HepG2 (cell line): ENCODE measurements around the gene DLL1. TPM values are rescaled to one million over a fixed set of nuclear protein-coding genes. Genes with fewer than 3 reads are reported as not detected.
A peak's percentile ranks its signal among the peaks of the same experiment; 100 is the strongest.

Source experiments
- ARNT2 ChIP-seq: sonication (generic); formaldehyde crosslinking; IDR thresholded peaks from 2 replicates; pipeline ENCODE4 v1.8.0; 2022; ENCODE audit warnings: mild to moderate bottlenecking, low read depth, missing genetic modification reagents, moderate library complexity
- CBFB ChIP-seq: sonication (generic); formaldehyde crosslinking; IDR thresholded peaks from 2 replicates; pipeline ENCODE4 v1.4.0; 2020; ENCODE audit warnings: missing genetic modification reagents
- ERF ChIP-seq: IDR thresholded peaks from 2 replicates; pipeline ENCODE4 v1.6.1; 2018; ENCODE audit warnings: missing biosample characterization, missing genetic modification reagents
- FOXK1 ChIP-seq: sonication (generic); formaldehyde crosslinking; IDR thresholded peaks from 2 replicates; pipeline ENCODE4 v1.4.0; 2020; ENCODE audit warnings: low read depth, missing genetic modification reagents, borderline replicate concordance
- GPBP1L1 ChIP-seq: sonication (generic); formaldehyde crosslinking; IDR thresholded peaks from 2 replicates; pipeline ENCODE4 v1.5.0; 2020; ENCODE audit warnings: mild to moderate bottlenecking, missing genetic modification reagents
- HNRNPLL ChIP-seq: fragments of 200-400 bp; formaldehyde crosslinking; IDR thresholded peaks from 2 replicates; pipeline ENCODE4 v1.6.1; 2017; ENCODE audit warnings: mild to moderate bottlenecking, low read depth, low read length; ENCODE audit not compliant: poor library complexity, severe bottlenecking
- KAT7 ChIP-seq: IDR thresholded peaks from 2 replicates; pipeline ENCODE4 v1.6.1; 2018; ENCODE audit warnings: borderline replicate concordance, missing compliant biosample characterization
- MAF1 ChIP-seq: sonication (generic); formaldehyde crosslinking; IDR thresholded peaks from 2 replicates; pipeline ENCODE4 v1.5.0; 2020; ENCODE audit warnings: missing genetic modification reagents, borderline replicate concordance
- MATR3 ChIP-seq: sonication (generic); formaldehyde crosslinking; IDR thresholded peaks from 2 replicates; pipeline ENCODE4 v1.4.0; 2020; ENCODE audit warnings: missing genetic modification reagents
- MTF2 ChIP-seq: sonication (generic); formaldehyde crosslinking; IDR thresholded peaks from 2 replicates; pipeline ENCODE4 v1.5.0; 2020; ENCODE audit warnings: missing genetic modification reagents, borderline replicate concordance
- NFE2 ChIP-seq: sonication (generic); formaldehyde crosslinking; IDR thresholded peaks from 2 replicates; pipeline ENCODE4 v1.4.0; 2020; ENCODE audit warnings: missing genetic modification reagents
- PRPF4 ChIP-seq: fragments of 200-400 bp; formaldehyde crosslinking; IDR thresholded peaks from 2 replicates; pipeline ENCODE4 v1.6.1; 2016; ENCODE audit warnings: low read length, low read depth; ENCODE audit not compliant: poor library complexity, severe bottlenecking
- RFX1 ChIP-seq: fragments of 450-650 bp; IDR thresholded peaks from 2 replicates; pipeline ENCODE4 v1.6.1; 2017
- YEATS2 ChIP-seq: sonication (generic); formaldehyde crosslinking; IDR thresholded peaks from 2 replicates; pipeline ENCODE4 v1.4.0; 2020; ENCODE audit warnings: missing genetic modification reagents, borderline replicate concordance
- ZFX ChIP-seq: sonication (generic); formaldehyde crosslinking; IDR thresholded peaks from 2 replicates; pipeline ENCODE4 v1.4.0; 2020; ENCODE audit warnings: mild to moderate bottlenecking, low read depth, missing genetic modification reagents, moderate library complexity
- ZNF354B ChIP-seq: sonication (generic); formaldehyde crosslinking; IDR thresholded peaks from 2 replicates; pipeline ENCODE4 v1.8.0; 2022; ENCODE audit warnings: mild to moderate bottlenecking, missing genetic modification reagents
- ZNF431 ChIP-seq: sonication (generic); formaldehyde crosslinking; IDR thresholded peaks from 2 replicates; pipeline ENCODE4 v1.9.0; 2022; ENCODE audit warnings: missing genetic modification reagents, low read depth, mild to moderate bottlenecking, borderline replicate concordance
- ZNF564 ChIP-seq: sonication (generic); formaldehyde crosslinking; IDR thresholded peaks from 2 replicates; pipeline ENCODE4 v1.8.1; 2023; ENCODE audit warnings: mild to moderate bottlenecking, missing genetic modification reagents
- ZNF569 ChIP-seq: sonication (generic); formaldehyde crosslinking; IDR thresholded peaks from 2 replicates; pipeline ENCODE4 v1.5.0; 2020; ENCODE audit warnings: mild to moderate bottlenecking, missing genetic modification reagents, moderate library complexity, borderline replicate concordance
- ZNF629 ChIP-seq: sonication (generic); formaldehyde crosslinking; conservative IDR thresholded peaks from 2 replicates; pipeline ENCODE4 v1.5.0; 2020; ENCODE audit warnings: missing genetic modification reagents
- ZNF678 ChIP-seq: sonication (generic); formaldehyde crosslinking; IDR thresholded peaks from 2 replicates; pipeline ENCODE4 v1.4.0; 2020; ENCODE audit warnings: mild to moderate bottlenecking, missing genetic modification reagents
- ZNF746 ChIP-seq: sonication (generic); formaldehyde crosslinking; IDR thresholded peaks from 2 replicates; pipeline ENCODE4 v1.8.0; 2022; ENCODE audit warnings: mild to moderate bottlenecking, missing genetic modification reagents
- ZNF780A ChIP-seq: sonication (generic); formaldehyde crosslinking; IDR thresholded peaks from 2 replicates; pipeline ENCODE4 v1.8.0; 2022; ENCODE audit warnings: mild to moderate bottlenecking, missing genetic modification reagents, moderate library complexity
- ZNF816 ChIP-seq: sonication (generic); formaldehyde crosslinking; IDR thresholded peaks from 2 replicates; pipeline ENCODE4 v1.8.0; 2022; ENCODE audit warnings: missing genetic modification reagents, mild to moderate bottlenecking, borderline replicate concordance
- polyA plus RNA-seq, 8 experiments: library from polyadenylated mRNA; depleted of rRNA in 3 of 8; stranded (reverse) in 7 of 8; unstranded in 1 of 8; fragments of >200 nt; fragmentation: Illumina TruSeq in 4 of 8; extraction: Trizol in 4 of 8; gene quantifications; 2 replicates each; pipeline versions ENCODE4 v1.2.1 to v1.2.3, GENCODE V29; 2011 to 2016; ENCODE audit warnings: low read depth in 4 of 8, missing spikeins in 1 of 8, mixed read lengths in 1 of 8; ENCODE audit not compliant: insufficient read depth in 1 of 8
- total RNA-seq, 5 experiments: library from RNA; depleted of rRNA; stranded (reverse); fragments of >200 nt; fragmentation: Illumina TruSeq; extraction: Trizol; gene quantifications; 2 replicates each; pipeline ENCODE4 v1.2.3, GENCODE V29; 2016; ENCODE audit warnings: low read depth in 1 of 5
- TF ChIP-seq, protein P1 (sequence below): sonication (generic); formaldehyde crosslinking; IDR thresholded peaks from 2 replicates; pipeline ENCODE4 v1.4.0; 2020; ENCODE audit warnings: missing genetic modification reagents, borderline replicate concordance

DLL1 gene
- total and polyA plus RNA-seq, 2 of the 13 experiments (the other 11 are each of a cell fraction or from before 2014, with no cell fraction given) = not detected

GRCh38 chr6:170306324-170307079, 15.6 kb upstream of the DLL1 start, which contains the start of gene FAM120B (continued):
- TF ChIP-seq HNRNPLL (peak; percentile 96), MAF1 (CRISPR knock-in tag) (peak; percentile 51; the same call in 1 of the 2 replicates), ZFX (CRISPR knock-in tag) (peak; percentile 100), PRPF4 (no peak), ZNF780A (CRISPR knock-in tag) (peak; percentile 62; the same call in 1 of the 2 replicates), MTF2 (CRISPR knock-in tag) (no peak; the same call in none of the 2 replicates), ZNF678 (CRISPR knock-in tag) (peak; percentile 90; the same call in 1 of the 2 replicates), CBFB (CRISPR knock-in tag) (peak; percentile 64; the same call in 1 of the 2 replicates), ZNF746 (CRISPR knock-in tag) (no peak), ERF (peak; percentile 97), ZNF564 (CRISPR knock-in tag) (peak; percentile 90), NFE2 (no peak), ZNF629 (peak; percentile 36; the same call in 1 of the 2 replicates), YEATS2 (CRISPR knock-in tag) (peak; percentile 96), RFX1 (peak; percentile 100), MATR3 (CRISPR knock-in tag) (no peak; the same call in 1 of the 2 replicates), FOXK1 (CRISPR knock-in tag) (peak; percentile 85; the same call in 1 of the 2 replicates), KAT7 (CRISPR knock-in tag) (peak; percentile 100), ZNF816 (CRISPR knock-in tag) (0 out of 2 replicates have a peak, but pooled peaks have one; percentile 49), ARNT2 (CRISPR knock-in tag) (peak; percentile 75), ZNF354B (CRISPR knock-in tag) (no peak), GPBP1L1 (no peak), ZNF569 (CRISPR knock-in tag) (0 out of 2 replicates have a peak, but pooled peaks have one; percentile 83), ZNF431 (CRISPR knock-in tag) (peak; percentile 91; the same call in 1 of the 2 replicates)
- TF ChIP-seq, protein P1, sequence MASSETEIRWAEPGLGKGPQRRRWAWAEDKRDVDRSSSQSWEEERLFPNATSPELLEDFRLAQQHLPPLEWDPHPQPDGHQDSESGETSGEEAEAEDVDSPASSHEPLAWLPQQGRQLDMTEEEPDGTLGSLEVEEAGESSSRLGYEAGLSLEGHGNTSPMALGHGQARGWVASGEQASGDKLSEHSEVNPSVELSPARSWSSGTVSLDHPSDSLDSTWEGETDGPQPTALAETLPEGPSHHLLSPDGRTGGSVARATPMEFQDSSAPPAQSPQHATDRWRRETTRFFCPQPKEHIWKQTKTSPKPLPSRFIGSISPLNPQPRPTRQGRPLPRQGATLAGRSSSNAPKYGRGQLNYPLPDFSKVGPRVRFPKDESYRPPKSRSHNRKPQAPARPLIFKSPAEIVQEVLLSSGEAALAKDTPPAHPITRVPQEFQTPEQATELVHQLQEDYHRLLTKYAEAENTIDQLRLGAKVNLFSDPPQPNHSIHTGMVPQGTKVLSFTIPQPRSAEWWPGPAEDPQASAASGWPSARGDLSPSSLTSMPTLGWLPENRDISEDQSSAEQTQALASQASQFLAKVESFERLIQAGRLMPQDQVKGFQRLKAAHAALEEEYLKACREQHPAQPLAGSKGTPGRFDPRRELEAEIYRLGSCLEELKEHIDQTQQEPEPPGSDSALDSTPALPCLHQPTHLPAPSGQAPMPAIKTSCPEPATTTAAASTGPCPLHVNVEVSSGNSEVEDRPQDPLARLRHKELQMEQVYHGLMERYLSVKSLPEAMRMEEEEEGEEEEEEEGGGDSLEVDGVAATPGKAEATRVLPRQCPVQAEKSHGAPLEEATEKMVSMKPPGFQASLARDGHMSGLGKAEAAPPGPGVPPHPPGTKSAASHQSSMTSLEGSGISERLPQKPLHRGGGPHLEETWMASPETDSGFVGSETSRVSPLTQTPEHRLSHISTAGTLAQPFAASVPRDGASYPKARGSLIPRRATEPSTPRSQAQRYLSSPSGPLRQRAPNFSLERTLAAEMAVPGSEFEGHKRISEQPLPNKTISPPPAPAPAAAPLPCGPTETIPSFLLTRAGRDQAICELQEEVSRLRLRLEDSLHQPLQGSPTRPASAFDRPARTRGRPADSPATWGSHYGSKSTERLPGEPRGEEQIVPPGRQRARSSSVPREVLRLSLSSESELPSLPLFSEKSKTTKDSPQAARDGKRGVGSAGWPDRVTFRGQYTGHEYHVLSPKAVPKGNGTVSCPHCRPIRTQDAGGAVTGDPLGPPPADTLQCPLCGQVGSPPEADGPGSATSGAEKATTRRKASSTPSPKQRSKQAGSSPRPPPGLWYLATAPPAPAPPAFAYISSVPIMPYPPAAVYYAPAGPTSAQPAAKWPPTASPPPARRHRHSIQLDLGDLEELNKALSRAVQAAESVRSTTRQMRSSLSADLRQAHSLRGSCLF = no peak
